ENCODE measurements around the gene POU4F1.

The POU4F1 gene

DNA sequence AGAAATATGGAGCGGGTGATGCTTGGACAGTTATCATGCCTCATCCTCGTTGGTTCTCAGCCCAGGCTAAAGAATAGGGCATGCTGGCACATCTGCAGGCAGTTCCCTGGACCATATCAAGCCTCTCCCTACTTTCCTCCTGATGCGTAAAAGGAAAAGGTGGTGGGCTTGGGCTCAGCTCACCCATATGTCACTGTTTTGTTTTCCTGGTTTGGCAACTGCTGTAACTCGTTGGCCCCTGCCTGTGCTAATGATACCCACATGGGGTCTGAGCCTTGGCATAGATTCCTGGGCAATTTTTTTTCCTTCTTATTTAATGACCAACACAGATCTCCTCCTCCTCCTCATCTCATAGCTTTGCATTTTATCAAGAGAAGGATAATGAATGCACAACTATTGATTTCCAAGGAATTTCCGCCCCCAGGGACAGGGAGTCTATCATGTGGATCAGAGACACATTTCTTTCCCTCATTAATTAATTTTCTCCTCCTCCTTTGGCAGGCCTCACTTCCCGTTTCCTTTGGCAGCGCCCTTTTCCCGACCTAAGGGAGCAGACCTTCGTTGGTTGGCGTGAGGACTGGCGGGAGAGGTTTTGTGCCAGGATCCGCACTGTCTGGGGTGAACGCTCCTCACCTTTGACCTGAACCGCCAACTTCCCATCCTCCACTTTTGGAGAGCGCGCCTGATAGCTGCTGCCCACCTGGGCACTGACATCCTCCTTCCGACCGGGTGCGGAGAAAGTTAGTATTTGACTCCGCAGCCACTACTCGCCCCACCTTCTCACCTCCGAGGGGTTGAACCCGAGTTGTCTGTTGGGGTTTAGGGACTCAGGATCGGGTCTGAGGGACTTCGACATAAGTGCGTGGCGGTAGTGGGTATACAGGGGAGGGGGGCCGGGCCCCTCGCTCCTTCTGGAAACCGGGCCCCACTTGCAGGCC is 3.4 kb upstream of the POU4F1 start:
- no peak for DNase-seq

DNA sequence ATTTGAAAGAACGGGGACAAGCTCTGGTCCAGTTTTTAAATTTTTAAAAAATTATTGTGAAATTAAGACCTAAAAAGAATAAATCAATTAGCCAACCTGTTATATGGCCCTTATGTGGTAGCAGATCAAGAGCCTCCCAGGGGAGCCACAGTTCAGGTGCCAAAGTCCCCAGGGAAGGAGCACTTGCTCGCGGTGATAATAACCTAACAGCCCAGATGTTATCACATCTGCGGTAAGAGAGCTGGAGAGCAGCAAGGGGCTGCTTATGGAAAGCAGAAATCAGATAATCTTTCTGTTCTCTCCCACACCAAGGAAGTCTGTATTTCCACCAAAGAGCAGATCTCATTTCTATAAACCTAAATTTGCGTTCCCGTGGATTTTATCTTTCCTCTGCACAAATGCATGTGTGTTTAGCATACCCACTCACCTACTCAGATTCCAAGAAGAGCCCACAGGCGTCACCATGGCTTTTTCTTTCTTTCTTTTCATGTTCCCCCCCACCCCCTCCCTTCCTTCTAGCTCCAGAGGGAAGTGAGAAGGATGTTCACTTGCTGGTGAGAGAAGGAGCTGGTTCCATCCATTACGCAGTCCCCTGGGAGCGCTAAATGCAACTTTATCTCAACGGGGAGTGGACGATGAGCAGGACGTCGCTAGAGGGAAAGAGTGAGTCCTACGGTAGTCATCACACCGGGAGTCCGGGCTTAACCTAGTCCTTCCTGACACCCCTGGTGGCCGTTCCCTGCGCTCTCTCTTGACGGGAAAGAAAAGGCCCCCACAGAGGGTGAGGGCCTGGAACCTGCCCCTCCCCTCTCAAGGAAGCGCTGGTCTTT is 1.6 kb upstream of the POU4F1 start:
- no peak for DNase-seq

DNA sequence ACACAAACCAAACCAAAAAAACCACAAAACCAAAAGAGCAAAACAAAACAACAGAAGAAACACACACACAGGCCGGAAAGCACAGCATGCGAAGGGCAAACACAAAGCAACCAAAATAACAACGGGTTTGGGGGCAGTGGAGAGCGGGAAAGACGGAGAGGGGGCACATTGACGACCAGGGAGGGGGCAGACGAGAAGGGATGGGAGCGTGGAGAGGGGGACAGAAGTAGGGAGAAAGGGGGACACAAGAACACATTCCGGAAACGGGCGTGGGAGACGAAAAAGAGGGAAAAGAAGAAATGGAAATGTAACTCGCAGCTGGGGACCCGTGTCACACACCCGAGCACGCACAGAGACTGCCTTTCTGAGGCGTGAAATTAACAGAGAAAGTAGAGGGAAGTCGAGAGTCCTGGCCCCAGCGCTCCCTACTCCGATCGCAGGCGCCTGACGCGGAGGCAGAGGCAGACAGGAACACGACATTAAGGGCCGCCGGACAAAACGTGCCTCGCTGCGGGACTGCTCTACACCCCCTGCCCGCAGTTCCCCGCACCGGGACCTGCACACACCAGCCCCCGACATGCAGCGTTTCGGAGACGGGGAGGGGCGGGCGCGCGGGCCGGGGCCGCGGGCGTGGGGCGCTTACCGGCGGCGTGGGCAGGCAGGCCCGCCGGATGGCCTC is 652 bp downstream of the POU4F1 start:
- no peak for DNase-seq

DNA sequence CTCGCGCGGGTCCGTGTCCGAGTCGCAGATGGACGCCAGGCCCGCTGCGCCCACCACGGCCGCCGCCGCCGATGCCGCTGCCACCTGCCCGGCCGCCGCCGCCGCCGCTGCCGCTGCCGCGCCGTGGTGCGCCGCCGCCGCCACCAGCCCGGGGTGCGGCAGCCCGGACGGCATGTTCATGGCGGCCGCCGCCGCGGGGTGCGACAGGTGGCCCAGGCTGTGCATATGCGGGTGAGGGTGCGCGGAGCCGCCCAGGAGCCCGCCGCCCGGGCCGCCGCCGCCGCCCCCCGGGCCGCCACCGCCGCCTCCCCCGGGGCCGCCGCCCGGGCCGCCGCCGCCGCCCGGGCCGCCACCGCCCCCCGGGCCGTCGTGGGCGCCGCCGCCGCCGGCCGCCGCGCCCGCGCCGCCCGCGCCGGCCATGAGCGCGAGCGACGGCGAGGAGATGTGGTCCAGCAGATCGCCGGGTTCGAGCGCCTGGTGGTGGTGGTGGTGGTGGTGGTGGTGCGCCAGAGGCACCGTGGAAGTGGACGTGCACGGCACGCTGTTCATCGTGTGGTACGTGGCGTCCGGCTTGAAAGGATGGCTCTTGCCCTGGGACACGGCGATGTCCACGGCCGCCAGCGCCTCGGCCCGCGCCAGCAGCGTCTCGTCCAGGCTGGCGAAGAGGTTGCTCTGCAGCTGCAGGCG is 1.3 kb downstream of the POU4F1 start:
- no peak for DNase-seq

DNA sequence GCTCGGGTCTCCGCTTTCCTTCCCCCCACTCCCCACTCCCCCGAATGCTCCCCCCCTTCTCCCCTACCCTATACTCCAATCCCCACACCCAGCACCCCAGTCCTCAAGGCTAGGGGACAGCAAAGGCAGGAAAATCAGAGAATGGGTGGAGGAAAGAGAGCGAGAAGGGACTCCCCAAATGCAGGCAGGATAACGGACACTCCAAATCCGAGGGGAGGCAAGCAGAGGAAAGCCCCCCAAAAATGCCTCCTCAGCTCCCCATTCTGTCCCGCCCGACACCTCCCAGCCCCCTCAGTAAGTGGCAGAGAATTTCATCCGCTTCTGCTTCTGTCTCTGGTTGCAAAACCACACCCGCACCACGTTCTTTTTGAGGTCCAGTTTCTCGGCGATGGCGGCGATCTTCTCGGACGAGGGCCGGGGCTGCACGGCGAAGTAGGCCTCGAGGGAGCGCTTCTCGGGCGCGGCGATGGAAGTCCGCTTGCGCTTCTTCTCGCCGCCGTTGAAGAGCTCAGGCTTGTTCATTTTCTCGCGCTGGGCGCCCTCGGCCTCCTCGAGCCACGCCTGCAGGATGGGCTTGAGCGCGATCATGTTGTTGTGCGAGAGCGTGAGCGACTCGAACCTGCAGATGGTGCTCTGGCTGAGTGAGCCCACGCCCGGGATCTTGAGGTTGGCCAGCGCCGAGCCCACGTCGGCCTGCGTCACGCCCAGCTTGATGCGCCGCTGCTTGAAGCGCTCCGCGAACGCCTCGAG is 2.1 kb downstream of the POU4F1 start:
- DNase-seq: no peak

DNA sequence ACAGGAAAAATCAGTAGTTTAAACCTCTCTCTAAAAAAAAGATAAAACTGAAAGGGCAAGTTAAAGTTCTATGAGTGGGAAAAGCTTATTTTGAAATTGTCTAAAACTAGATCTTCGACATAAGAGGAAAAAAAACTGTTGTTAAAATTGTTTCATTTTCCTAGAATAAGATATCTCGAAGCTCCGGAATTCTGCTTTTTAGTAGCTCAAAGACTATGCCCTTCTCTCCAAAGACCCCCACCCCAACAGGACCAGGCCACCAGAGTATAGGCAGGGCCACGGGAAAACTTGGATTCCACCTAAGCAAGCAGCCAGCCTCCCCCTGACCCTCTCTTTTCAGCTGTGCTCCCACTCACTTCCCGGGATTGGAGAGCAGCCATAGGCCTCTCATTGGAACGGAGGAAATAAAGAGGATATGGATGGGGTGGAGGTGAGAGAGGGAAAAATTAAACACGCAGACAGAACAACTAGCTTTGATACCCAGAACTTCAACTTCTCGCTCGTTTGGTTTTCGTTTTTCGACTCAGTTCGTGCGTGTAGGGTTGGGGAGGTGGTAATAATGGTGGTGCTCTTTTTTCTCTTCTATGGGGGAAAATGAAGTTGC is 3.0 kb downstream of the POU4F1 start:
- no peak for DNase-seq

DNA sequence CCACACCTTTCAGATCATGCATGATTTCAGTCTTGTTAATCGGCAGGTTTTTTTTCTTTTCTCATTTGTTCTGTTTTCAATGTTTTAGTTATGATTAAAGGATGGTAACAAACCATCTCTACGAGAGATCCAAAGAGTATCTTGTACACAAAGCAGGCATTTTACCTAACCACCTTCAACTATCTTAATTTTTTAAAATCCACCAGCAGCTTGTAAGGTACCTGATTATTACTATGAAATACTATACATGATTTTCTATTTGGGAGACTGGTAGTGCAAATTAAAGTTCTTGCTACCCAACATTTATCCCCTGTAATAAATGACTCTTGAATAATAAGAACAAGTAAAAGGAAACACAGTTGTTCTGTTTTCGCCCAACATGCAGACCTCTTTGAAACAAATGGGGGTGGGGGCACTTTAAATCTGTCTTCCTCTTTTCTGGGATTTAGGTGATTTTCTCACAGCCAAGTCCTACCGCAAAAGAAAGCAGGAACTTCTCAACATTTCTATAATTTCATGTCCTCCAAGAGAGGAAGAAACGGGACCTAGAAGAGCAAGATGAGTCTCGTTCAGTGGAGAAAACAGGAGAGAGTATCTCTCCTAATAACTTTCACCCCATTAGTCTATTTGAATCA is 3.6 kb downstream of the POU4F1 start:
- no peak for DNase-seq

DNA sequence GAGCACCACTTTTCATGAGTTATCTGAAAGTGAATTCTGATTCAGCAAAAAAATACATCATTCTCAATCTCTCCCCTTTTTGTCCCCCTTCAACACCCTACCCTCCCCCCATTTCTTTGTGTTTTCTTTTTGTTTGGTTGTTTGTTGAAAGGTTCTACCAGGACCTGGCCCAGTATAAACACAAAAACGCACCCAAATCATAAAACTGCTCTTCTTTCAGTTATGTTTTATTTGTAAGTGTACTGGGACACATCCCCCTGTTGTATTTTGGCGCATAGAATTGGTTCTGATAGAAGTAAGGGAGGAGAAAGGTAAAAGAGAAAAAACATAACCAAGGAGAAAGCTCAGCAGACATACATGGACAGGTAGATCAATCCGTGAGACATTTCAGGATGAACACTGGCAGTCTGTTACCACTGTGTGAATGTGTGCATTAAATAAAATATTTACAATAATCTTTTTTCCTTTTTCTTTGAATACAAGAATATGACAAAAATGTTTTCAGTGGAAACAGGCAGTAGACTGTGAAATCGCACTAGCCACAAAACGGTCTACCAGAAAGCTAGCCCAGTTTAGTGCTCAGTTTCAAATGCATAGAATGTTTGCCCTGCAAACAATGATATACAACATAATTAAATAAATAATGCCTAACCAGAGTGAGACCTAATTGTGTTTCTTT is 4.2 kb downstream of the POU4F1 start:
- no peak for DNase-seq

DNA sequence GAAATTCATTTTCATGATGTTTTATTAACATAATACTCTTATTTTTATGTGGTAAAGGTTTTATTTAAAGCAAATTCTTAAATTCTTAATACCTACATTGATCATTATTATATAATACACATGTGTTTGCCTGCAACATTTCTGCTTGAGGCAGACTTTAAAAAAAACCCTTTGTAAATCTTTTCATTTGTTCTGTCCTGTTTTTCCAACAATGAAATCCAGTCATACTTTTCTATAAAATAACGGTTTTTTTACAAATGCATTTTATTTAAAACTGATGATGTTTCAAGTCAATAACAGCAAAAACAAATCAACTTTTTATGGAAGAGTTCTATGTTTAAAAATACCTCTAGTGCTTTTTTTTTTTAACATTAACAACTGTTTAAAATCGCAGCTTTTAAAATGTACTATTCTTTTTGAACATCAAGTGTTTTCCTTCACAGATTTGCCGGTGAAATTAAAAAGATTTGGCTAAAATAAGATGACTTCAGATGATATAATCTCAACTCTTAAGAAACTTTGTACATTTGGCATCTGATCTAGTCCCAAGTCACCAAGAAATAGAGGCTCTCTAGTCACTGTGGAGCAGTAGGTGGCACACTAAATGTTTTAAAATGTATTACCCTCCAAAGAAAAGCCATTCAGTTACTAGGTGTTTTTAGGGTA is 5.1 kb downstream of the POU4F1 start:
- DNase-seq: no peak

DNA sequence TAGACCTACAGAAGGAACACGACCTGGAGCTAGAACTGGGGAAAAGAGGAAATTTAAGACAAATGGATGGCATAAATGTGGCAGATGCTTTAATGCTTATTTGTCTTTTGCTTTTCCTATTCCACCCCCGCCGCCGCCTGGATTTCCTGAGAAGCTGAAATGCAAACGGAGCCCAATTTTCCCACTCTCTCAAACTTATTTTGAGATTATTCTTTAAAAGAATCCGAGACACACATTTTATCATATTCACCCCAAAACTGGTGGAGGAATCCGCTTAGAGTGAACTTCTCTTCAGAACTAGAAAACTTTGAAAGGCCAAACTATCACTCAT is 5.8 kb downstream of the POU4F1 start:
- DNase-seq: no peak

DNA sequence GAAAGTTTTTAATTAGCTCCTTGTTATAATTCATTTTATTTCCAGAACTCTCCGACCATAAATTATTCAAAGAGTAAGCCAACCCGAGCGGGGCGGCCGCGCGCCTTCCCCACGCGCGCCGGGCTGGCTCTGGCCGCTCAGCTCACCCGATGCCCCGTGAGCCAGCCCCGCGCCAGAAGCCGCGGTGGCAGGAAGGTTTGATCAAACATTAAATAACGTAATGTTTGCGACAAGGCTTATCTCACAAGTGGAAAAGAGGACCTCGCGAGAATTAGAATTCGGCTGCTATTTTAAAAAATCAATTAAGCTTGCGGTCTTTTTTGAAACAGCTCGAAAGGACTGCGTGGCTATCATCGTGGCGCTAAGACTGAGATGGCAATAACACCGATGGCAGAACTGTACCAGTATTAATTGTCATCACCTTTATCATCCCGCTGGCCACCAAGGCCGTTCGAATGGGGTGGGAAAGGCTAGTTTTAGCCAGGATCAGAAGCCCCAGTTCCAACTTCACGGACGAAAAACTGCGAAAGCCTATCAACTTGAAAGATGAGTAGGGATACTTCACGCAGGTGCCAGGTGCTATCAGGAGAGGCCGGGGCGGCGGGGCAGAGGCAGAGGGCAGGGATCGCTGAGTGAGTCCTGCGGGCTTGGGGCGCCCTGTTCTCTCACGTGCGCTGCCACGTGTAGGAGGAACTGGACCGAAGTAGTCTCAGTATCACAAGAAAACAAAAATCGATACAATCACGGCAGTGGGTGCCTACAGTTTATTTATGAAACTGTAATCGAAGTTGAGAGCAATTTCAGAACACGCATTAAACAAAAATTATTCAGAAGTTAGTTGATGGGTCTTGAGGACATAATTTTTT is 6.4 kb downstream of the POU4F1 start:
- DNase-seq: no peak

DNA sequence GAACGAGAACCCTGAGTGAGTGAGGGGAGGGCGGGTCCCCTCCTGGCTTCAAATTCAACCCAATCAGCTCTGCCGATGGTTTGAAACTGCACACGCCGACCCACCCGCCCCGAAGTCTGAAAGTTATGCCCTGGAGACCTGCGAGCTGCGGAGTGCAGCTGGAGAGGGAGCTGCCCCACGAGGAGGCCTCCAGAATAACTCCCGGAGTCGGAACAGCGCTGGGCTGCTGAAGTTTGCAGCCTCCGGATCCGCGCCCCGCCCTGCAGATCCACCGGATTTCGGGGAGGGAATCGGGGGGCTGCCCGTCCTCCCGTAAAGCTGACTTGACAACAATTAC is 7.0 kb downstream of the POU4F1 start:
- DNase-seq: no peak

DNA sequence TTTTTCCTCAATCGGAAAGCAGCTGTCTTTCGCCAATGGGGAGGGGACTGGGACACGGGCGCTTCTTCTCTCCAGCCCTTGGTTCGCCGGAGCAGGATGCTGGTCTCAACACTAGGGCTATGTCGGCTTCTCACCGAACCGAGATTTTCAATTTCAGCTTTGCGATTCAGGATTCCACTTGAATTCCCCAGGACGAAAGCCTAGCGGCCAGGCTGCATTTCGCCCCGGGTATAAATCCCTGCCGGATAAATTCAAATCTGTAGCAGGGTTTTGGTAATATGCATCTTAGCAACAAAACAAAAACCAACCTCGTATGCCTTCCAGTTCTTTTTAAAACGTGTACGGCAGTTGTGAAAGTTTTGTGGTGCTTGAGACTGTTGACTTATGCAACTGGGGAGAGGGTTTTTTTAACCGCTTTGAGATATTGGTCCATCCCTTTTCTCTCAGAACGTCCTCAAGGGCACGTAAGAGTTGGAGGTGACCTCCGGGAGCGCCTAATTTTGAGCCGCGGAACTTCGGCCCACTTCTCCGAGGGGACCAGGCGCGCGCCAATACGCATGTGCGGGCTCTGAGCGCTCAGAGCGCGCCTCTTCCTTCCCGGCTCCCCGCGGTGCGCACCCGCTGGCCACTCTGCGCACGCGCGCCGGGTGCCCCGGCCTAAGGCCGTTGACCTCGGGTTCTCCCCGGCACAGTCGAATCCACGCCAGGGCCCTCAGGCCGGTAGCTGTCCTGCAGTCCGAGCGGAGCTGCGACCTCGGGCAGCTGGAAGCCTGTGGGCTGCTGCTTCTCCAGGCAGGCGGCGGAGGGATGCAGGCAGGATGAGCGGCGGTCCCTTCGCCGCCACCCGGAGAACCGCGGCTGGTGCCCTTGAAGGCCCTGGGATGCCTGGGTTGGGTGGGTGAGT is 7.6 kb downstream of the POU4F1 start:
- no peak for DNase-seq

DNA sequence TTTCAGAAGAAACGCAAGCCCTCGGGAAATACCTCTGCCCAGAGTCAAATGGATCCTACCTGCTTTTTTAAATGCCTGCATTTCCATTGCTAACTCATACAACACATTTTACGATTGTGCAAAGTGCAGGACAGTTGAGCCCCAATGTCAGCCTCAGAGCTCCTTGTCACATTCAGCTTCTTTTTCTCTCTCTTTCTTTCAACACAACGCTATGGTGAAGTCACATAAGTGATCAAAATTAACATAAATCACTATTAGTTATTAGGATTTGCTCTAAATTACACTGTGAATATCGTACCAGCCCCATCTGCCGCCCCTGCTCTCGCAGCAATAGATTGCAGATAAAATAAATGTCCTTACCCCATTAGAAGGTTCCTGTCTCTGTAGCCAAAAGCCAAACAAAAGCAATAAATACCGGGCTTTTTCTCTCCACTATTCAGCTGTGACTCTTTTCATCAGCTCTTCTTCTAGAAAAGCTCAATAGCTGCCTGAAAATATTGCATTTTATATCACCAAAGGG is 8.8 kb downstream of the POU4F1 start:
- DNase-seq: no peak

DNA sequence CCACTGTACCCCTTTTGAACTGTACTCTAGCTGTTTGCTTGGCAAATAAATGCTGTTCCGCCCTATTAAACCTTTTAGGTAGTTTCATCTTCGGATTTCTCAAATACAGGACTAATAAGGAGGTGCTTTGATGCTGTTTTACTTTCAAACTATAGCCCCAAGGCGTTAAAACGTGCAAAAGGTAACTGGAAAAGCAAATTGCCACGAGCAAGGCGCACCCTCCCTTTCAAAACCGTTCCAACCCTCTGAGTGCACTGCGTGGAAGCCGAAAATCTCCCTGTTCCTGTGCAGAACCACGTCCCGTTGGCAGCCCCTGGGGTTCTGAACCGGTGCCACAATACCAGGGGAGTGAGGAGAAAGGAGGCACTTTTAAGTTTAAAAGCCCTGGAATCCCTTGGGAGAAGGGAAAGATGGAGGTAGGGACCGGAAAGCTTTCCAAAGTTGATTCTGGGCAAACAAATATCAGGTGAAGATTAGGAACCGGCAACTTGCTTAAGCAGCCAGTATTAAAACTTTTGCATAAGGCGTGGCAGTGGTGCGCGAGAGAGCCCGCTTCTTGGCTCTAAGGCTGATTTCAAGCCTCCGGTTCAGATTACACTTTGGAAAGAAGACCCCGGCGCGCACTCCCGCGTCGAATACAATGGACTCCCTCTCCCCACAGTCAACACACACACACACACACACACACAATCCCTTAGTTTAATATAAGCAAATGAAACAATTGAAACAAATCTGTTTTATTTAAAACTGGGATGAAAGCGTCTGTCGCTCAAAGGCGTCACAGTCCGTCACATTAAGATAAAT is 9.5 kb downstream of the POU4F1 start:
- DNase-seq: no peak

DNA sequence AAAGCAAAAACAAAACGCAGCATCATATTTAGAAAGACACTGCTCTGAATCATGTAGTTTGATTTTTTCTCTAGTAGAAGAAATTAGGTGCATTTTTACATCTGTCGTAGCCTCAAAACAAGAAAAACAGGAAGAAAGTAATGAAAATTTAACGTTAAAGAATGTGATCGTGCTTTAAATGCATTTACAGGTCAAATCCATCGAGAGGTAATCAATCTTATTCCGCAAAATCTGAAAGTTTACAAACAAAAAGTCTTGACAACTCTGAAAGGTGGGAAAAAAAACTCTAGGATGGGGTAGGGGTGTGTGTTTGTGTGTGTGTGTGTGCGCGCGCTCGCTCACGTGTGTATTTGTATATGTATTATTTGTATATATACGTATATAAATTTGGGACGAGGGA is 10.2 kb downstream of the POU4F1 start:
- no peak for DNase-seq

DNA sequence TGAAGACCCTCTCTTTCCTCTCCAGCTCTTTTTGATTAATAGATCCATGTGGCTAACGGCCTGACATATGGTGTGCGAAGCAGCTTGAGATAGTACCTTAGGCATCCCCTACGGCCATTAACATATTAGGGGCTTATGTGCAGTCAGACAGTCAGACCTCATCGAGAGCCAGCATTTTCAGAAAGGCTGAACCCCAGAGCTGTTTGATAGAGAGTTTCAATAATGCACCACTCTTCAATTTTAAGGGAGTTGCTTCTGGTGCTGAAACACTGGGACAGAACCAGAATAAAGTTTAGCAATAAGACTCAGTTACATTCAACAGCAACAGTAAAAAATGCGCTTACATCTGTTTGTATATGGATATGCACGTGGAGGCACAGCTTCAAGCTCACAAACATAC is 10.8 kb downstream of the POU4F1 start:
- DNase-seq: no peak

All from activated CD4-positive, CD25-positive, alpha-beta regulatory T cell (primary cell).